PC-9 (cell line): Measurements from ENCODE around the gene CRIP2. TPM values are rescaled to one million over a fixed set of nuclear protein-coding genes. Genes with fewer than 3 reads are reported as not detected.

Experiments
- BruUV-seq: library from RNA; stranded (reverse); fragments of 400-500 nt; replicated peaks from 2 replicates; lab custom pipeline; 2021; lab: Mats Ljungman, UMichigan
- CTCF ChIA-PET: fragments of 300-600 bp; sonication (Branson Sonifier 250); formaldehyde crosslinking; loops from one replicate; lab custom pipeline; 2022; ENCODE audit warnings: antibody characterized with exemption; lab: Charles Lee
- POLR2A ChIA-PET: fragments of 300-600 bp; sonication (Branson Sonifier 250); formaldehyde crosslinking; loops from one replicate; lab custom pipeline; 2022; ENCODE audit warnings: antibody characterized with exemption; ENCODE audit not compliant: unreplicated experiment; lab: Charles Lee
- DNase-seq, 2 experiments: peaks; one replicate each; pipeline versions ENCODE4 v3.0.0 to v3.0.0-alpha.2; 2015 to 2022; ENCODE audit warnings: mixed read lengths in 1 of 2
- H2AFZ ChIP-seq: fragments of 200-600 bp; sonication (generic); 2 replicates; pipeline ENCODE4 v1.8.1; 2017; ENCODE audit warnings: antibody characterized with exemption
- H3F3A ChIP-seq: fragments of 200-600 bp; sonication (generic); 2 replicates; pipeline ENCODE4 v1.8.1; 2017; ENCODE audit warnings: antibody characterized with exemption, mild to moderate bottlenecking, low read depth; ENCODE audit not compliant: insufficient read depth
- H3K27ac ChIP-seq: fragments of 200-600 bp; sonication (generic); 2 replicates; pipeline ENCODE4 v1.6.1; 2016; ENCODE audit warnings: mixed run types
- H3K27me3 ChIP-seq: fragments of 200-600 bp; sonication (generic); 2 replicates; pipeline ENCODE4 v1.6.1; 2016; ENCODE audit warnings: low read depth, mixed run types; ENCODE audit not compliant: insufficient read depth
- H3K36me3 ChIP-seq: fragments of 200-600 bp; sonication (generic); 2 replicates; pipeline ENCODE4 v1.6.1; 2016; ENCODE audit warnings: low read depth, mixed run types
- H3K4me1 ChIP-seq: fragments of 200-600 bp; sonication (generic); replicated peaks from 2 replicates; pipeline ENCODE4 v1.6.1; 2016; ENCODE audit warnings: mixed run types; ENCODE audit not compliant: insufficient read depth
- H3K4me2 ChIP-seq: fragments of 200-600 bp; sonication (generic); 2 replicates; pipeline ENCODE4 v1.6.1; 2017; ENCODE audit warnings: mixed run types
- H3K4me3 ChIP-seq: fragments of 200-600 bp; sonication (generic); 2 replicates; pipeline ENCODE4 v1.6.1; 2016; ENCODE audit warnings: mixed run types
- H3K79me2 ChIP-seq: fragments of 200-600 bp; sonication (generic); 2 replicates; pipeline ENCODE4 v1.6.1; 2017; ENCODE audit warnings: low read depth, mixed run types
- H3K9me2 ChIP-seq: fragments of 200-600 bp; sonication (generic); 2 replicates; pipeline ENCODE4 v1.8.1; 2017; ENCODE audit warnings: mild to moderate bottlenecking; ENCODE audit not compliant: insufficient read depth
- H3K9me3 ChIP-seq: fragments of 200-600 bp; sonication (generic); 2 replicates; pipeline ENCODE4 v1.8.1; 2016; ENCODE audit warnings: low read depth; ENCODE audit not compliant: insufficient read depth
- H4K20me1 ChIP-seq: fragments of 200-600 bp; sonication (generic); 2 replicates; pipeline ENCODE4 v1.8.1; 2017; ENCODE audit not compliant: insufficient read depth
- EZH2 ChIP-seq: fragments of 200-600 bp; sonication (generic); IDR thresholded peaks from 2 replicates; pipeline ENCODE4 v1.8.0; 2017; ENCODE audit warnings: antibody characterized with exemption, low read depth
- intact Hi-C: fragments of 100-400 bp; cut with micrococcal nuclease; formaldehyde crosslinking; loops from one replicate; pipeline ENCODE4 v1.10.0; 2022; ENCODE audit not compliant: unreplicated experiment
- total RNA-seq: library from RNA; stranded (reverse); gene quantifications from 2 replicates; pipeline ENCODE4 v1.2.3, GENCODE V29; 2021
- TF ChIP-seq, protein P1 (sequence below): fragments of 200-600 bp; sonication (generic); conservative IDR thresholded peaks from 2 replicates; pipeline ENCODE4 v1.6.1; 2017; ENCODE audit warnings: mixed run types, antibody characterized with exemption, mild to moderate bottlenecking, moderate library complexity

CRIP2 gene
- total RNA-seq, 1 experiment from 2014 or later = 50.2 TPM

DNA sequence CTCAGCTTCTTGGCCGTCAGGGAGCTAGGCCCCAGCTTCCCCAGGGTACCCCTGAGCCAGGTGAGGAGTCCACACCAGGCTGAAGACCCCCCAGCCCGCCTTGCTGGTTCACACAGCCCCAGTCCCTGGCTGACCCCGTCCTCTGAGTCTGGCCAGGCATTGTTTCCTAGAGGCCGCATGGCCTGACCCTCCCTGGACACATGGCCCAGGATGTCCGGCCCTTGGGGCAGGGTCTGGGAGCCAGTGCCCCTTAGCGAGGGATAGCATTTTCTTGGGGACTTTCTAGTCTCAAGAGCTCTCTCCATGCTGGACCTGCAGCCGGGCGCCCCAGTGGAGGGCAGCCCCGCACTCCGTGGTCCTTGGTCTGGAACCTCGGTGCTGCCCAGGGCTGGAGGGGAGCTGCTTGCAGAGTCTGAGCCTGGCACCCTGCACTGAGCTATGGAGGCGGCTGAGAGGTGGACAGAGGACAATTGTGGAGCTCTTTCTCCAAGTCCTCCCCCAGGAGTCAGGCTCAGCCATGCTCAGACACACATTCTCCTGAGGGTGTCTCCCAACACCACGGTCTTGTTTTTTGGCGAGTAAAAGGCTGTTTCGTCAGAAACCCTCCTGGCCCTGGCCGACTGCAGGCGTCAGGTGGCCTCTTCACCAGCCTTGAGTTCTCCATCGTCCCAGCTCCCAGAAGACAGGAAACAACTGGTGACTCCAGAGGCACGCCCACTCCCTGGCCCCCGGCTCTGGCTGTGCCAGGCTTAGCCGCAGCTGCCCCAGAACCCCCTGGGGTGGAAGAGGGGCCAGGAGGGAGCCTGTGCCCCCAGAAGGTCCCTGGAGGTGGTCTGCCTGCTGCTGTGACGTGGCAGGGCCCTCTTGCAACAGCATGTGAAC, 17.6 kb upstream of the CRIP2 start:
- no peak for DNase-seq
- intact Hi-C loops = no loop called here

DNA sequence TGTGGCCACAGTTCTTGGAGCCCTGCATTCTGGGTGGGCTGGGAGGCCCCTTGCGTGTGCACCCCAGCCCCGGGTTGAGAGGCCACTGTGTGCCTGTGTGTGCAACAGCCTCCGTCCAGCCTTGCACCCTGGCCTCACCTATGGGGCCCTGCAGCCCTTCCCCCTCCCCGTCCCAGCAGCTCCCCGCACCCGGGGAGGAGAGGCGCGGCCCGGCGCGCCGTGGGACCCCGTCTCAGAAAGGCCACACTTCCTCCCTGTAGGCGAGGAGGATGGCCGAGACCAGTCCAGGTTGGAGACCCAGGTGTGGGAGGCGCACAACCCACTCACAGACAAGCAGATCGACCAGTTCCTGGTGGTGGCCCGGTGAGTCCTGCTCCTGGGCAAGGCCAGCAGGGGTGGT, 16.6 kb upstream of the CRIP2 start:
- BruUV-seq = no TSS peak
- no peak for DNase-seq
- POLR2A ChIA-PET = no interaction called here
- intact Hi-C loops = no loop called here
- H3K4me1 ChIP-seq = no peaks in the 10 kb centered on the region
- H3K4me2 ChIP-seq = no peak overlapping the region
- H3K79me2 ChIP-seq = no peaks in the 10 kb centered on the region
- H3K9me3 ChIP-seq = no peaks in the 10 kb centered on the region
- TF ChIP-seq EZH2 = no peak
- TF ChIP-seq, protein P1, sequence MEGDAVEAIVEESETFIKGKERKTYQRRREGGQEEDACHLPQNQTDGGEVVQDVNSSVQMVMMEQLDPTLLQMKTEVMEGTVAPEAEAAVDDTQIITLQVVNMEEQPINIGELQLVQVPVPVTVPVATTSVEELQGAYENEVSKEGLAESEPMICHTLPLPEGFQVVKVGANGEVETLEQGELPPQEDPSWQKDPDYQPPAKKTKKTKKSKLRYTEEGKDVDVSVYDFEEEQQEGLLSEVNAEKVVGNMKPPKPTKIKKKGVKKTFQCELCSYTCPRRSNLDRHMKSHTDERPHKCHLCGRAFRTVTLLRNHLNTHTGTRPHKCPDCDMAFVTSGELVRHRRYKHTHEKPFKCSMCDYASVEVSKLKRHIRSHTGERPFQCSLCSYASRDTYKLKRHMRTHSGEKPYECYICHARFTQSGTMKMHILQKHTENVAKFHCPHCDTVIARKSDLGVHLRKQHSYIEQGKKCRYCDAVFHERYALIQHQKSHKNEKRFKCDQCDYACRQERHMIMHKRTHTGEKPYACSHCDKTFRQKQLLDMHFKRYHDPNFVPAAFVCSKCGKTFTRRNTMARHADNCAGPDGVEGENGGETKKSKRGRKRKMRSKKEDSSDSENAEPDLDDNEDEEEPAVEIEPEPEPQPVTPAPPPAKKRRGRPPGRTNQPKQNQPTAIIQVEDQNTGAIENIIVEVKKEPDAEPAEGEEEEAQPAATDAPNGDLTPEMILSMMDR = no peak
- no peaks in the 10 kb centered on the region for H3K27me3 ChIP-seq
- no peak overlapping the region for H3K27ac ChIP-seq
- H4K20me1 ChIP-seq = peaks cover 4% of the 10 kb centered on the region
- H3F3A ChIP-seq = no peaks in the 10 kb centered on the region
- H3K9me2 ChIP-seq = no peaks in the 10 kb centered on the region
- no peak overlapping the region for H2AFZ ChIP-seq
- no peaks in the 10 kb centered on the region for H3K36me3 ChIP-seq
- no peak overlapping the region for H3K4me3 ChIP-seq
- CTCF ChIA-PET = no interaction called here

More for the DNA sequence above, 17.6 kb upstream of the CRIP2 start:
- no peaks in the 10 kb centered on the region for H3K27me3 ChIP-seq
- CTCF ChIA-PET = no interaction called here
- H4K20me1 ChIP-seq = peaks cover 4% of the 10 kb centered on the region
- H3K9me2 ChIP-seq = no peaks in the 10 kb centered on the region
- H3K9me3 ChIP-seq = no peaks in the 10 kb centered on the region
- H3K4me3 ChIP-seq = no peak overlapping the region
- no peaks in the 10 kb centered on the region for H3F3A ChIP-seq
- POLR2A ChIA-PET = interaction anchor here (0.6 kb wide), 1 partner anchor 24 kb away, joined by 4 read pairs; no protein-coding TSS in a partner anchor
- TF ChIP-seq, protein P1 = no peak
- TF ChIP-seq EZH2 = no peak
- H3K36me3 ChIP-seq = no peaks in the 10 kb centered on the region
- no TSS peak for BruUV-seq
- no peaks in the 10 kb centered on the region for H3K4me1 ChIP-seq
- H2AFZ ChIP-seq = no peak overlapping the region
- H3K79me2 ChIP-seq = no peaks in the 10 kb centered on the region
- H3K4me2 ChIP-seq = no peak overlapping the region
- H3K27ac ChIP-seq = no peak overlapping the region

DNA sequence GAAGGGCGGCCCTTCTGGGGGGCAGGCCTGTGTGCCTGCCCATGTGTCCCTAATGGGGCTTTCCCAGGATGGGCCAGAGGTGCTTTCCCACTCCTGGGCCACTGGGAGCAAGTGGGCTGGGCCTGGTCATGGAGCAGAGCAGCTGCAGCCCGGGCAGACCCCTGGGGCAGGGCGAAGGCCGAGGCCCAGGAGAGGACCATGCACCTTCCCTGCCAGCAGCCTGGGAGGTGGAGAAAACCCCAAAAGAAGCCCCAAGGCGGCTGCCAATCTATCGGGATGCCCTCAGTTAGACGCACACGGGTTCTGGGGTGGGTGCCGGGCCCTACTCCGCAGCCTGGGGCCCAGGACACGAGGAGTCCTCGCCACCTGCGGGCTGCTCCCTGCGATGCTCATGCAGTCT, 16.1 kb upstream of the CRIP2 start:
- POLR2A ChIA-PET = no interaction called here
- no peaks in the 10 kb centered on the region for H3K79me2 ChIP-seq
- CTCF ChIA-PET = no interaction called here
- no peaks in the 10 kb centered on the region for H3K4me1 ChIP-seq
- no peak for DNase-seq
- H2AFZ ChIP-seq = no peak overlapping the region
- intact Hi-C loops = no loop called here
- H3K36me3 ChIP-seq = no peaks in the 10 kb centered on the region
- no peak overlapping the region for H3K4me2 ChIP-seq
- H3F3A ChIP-seq = no peaks in the 10 kb centered on the region
- no peak overlapping the region for H3K4me3 ChIP-seq
- H4K20me1 ChIP-seq = peaks cover 4% of the 10 kb centered on the region
- no peaks in the 10 kb centered on the region for H3K9me3 ChIP-seq
- H3K27ac ChIP-seq = no peak overlapping the region
- no peaks in the 10 kb centered on the region for H3K9me2 ChIP-seq
- H3K27me3 ChIP-seq = no peaks in the 10 kb centered on the region
- BruUV-seq = no TSS peak
- TF ChIP-seq EZH2 = no peak
- TF ChIP-seq, protein P1 = no peak
